Gastroesophageal sphincter (tissue), 3 donors: ENCODE measurements around the gene MSMO1.

Experiments used
- POLR2AphosphoS5 ChIP-seq: sonication (generic); formaldehyde crosslinking; IDR thresholded peaks from one replicate; pipeline ENCODE4 v1.6.1; 2017; ENCODE audit warnings: antibody characterized with exemption
- TF ChIP-seq, protein P1 (sequence below), 4 experiments: fragments of 200-600 bp in 2 of 4; fragments of 450-650 bp in 2 of 4; sonication (generic) in 1 of 4; IDR thresholded peaks; one replicate each; pipeline ENCODE4 v1.5.1; 2017 to 2019; ENCODE audit warnings: antibody characterized with exemption in 4 of 4, mild to moderate bottlenecking in 2 of 4, moderate library complexity in 2 of 4

DNA sequence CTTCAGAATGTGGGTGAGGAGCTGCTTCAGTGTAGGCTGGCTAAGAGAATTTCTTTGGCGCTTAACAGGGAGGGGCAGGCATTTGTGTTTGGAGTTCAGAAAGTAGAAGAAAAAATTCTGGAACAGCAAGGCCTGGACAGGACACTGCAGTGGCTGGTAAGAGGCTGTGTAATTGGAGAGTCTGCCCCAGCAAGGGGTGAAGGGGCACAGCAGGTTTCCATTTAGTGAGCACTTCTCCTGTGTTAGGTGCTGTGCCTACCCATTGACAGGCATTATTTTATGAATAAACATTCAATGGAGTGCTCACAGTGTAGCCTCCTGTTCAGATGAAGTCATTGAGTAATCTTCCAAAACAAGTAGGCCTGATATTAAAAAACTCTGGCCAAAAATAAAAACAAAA, 40.6 kb downstream of the MSMO1 start:
- no peak for TF ChIP-seq POLR2AphosphoS5
- TF ChIP-seq, protein P1, sequence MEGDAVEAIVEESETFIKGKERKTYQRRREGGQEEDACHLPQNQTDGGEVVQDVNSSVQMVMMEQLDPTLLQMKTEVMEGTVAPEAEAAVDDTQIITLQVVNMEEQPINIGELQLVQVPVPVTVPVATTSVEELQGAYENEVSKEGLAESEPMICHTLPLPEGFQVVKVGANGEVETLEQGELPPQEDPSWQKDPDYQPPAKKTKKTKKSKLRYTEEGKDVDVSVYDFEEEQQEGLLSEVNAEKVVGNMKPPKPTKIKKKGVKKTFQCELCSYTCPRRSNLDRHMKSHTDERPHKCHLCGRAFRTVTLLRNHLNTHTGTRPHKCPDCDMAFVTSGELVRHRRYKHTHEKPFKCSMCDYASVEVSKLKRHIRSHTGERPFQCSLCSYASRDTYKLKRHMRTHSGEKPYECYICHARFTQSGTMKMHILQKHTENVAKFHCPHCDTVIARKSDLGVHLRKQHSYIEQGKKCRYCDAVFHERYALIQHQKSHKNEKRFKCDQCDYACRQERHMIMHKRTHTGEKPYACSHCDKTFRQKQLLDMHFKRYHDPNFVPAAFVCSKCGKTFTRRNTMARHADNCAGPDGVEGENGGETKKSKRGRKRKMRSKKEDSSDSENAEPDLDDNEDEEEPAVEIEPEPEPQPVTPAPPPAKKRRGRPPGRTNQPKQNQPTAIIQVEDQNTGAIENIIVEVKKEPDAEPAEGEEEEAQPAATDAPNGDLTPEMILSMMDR (IDR thresholded peaks at IDR 0.05), result no peak
